ENCODE measurements around the gene SLC5A6.
"Not testable (repeated sequence)": the region's sequence is repeated elsewhere in the genome, so short reads cannot be mapped to it uniquely, and the experiment has no call there.

SLC5A6 gene

DNA sequence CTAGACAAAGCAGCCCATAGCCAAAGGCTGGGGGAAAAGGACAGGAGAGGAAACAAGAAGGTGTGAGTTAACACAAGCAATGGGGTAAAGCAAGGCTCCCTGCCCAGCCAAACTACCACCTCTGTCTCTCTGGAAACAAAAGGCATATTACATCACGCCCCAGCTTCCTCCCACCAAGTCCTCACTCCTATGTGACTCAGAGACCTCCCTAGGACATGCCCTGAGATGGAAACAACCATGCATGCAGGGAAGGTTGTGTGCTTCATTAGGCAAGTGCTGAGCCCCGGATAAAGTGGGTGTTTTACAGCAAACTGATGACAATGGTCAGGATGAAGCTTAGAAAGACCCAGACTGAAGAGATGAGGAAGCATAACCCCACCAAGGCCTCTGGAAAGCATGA lies 9.2 kb downstream of the SLC5A6 start:
- no peak for DNase-seq

GRCh38 chr2:27201675-27202074 lies 10.4 kb downstream of the SLC5A6 start:
- DNase-seq: no peak

DNA sequence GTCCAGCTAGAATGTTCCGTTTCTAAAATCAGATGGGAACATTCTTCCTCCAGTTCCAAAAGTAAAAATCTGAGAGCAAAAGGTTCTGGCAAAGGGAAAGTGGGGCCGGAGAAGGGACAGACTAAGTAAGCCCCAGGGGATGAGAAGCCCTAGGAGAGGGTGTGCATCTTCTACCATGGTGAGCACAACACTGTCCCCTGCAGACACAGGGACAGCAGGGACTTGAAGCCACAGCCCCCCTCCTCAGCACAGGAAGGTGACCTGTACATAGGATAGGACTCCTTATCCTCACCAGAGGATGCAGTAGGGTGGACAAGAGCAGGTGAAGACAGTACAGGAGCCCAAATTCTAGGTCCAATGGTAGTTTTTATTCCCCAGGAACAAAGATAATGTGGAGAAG lies 12.8 kb downstream of the SLC5A6 start:
- no peak for DNase-seq

- no peak for DNase-seq
Observed at GRCh38 chr2:27198627-27199026, 13.4 kb downstream of the SLC5A6 start.

DNA sequence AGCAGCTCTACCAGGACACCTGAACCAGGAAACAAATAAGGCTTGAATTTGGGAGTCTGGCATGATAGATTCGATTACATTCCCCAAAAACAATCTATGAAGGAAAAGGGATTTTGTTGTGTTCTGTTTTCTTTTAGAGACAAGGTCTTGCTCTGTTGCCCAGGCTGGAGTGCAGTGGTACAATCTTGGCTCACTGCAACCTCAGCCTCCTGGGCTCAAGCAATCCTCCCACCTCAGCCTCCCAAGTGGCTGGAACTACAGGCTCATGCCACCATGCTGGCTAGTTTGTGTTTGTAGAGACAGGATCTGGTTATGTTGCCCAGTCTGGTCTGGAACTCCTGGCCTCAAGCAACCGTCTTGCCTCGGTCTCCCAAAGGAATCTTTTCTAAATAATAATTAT lies 14.0 kb downstream of the SLC5A6 start:
- DNase-seq: not testable (repeated sequence)

GRCh38 chr2:27195799-27196198 lies 16.3 kb downstream of the SLC5A6 start:
- not testable (repeated sequence) for DNase-seq

GRCh38 chr2:27194538-27195354 lies 17.3 kb downstream of the SLC5A6 start:
- peak; percentile 12 for DNase-seq

DNA sequence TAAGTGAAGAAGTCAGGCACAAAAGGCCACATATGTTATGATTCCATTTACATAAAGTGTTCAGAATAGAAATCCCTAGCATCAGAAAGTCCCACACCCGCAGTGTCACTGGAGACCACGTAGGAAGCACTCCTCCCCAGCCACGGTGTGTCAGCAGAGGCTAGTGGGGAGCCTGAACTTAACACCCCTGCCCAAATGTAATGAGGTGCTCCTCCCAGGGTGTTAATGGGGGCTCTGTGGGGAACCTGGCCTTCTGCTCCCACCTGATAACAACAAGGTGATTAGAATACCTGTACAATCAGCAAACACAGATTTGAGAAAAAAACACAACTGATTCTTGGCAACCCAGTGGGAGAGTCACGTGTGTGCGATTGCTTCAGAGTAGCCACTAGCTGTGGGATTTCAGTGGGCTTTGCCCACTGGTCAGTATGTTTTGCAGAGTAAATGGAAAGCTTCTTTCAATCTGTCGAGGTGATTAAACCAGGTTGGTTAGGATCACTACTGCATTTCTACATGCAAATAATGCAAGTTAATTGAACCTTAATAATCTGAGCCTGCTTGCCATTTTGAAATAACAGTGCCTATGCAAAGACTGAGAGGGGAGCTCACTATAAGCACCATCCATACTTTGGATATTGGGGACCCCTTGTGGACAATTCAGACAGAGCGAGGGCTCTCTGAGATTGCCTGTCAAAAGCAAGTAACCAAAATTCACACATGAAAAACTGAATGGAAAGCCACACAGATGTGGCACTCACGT lies 20.8 kb downstream of the SLC5A6 start:
- peak; percentile 10 for DNase-seq

GRCh38 chr2:27189989-27190388 lies 22.1 kb downstream of the SLC5A6 start:
- DNase-seq: no peak

GRCh38 chr2:27186613-27187345 lies 25.3 kb downstream of the SLC5A6 start:
- DNase-seq: no peak

DNA sequence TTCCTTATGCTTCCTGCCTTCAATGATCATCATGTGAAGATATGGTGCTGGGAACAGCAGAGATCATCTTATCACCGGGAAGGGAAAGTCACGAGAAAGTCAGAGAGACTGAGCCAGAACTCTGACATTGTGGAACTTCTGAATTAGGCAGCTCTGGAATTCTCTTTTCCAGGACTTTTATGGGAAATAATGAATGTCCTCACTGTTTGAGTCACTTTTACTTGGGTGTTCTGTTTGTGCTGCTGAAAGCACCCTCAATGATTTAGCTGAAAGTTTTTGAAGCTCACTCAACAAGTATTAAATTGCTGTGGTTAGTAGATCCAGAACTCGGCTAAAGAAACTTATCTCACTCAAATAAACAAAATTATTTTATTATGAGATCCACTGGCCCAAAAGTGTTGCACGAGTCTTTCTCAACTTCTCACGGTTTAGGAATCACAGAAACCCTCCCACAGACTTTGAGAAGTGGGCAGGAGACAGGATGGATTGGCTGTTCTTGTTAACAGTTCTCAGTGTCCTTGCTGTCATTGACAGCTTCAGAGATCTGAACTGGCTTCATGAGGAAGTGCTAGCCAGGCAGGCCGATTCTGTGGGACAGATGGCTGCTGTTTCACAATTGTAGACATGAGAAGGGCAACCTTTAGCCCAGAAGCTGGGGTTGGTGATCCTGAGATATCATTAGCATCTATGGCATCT lies 26.6 kb downstream of the SLC5A6 start:
- DNase-seq: no peak

- DNase-seq: no peak
Observed at GRCh38 chr2:27184115-27184514, 28.0 kb downstream of the SLC5A6 start.

- DNase-seq: no peak
Observed at GRCh38 chr2:27182346-27182745, 29.7 kb downstream of the SLC5A6 start.

DNA sequence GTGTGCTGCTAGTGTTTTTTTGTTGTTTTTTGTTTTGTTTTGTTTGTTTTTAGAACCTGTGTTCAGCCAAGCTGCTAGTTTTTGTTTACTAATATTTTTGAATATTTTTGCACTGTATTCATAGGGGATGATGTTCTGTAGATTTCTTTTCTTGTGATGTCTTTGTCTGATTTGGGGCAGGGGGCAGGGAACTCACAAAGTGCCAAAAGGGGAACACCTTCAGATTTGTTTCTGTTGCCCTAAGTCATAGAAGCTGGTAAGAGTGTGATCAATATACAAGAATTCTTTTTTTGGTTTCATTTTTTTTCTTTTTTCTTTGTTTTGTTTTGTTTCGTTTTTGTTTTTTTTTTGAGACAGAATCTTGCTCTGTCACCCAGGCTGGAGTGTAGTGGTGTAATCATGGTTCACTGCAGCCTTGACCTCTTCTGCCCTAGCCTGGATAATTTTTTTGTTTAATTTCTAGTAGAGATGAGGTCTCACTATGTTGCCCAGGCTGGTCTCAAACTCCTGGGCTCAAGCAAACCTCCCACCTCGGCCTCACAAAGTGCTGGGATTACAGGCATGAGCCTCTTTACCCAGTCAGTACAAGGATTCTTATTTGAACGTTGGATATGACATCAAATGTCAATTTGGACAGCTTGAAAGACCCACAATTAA lies 32.6 kb downstream of the SLC5A6 start:
- no peak for DNase-seq

GRCh38 chr2:27178469-27178868 lies 33.6 kb downstream of the SLC5A6 start:
- DNase-seq: no peak

- DNase-seq: no peak
Observed at GRCh38 chr2:27177441-27178351, 34.4 kb downstream of the SLC5A6 start.

DNA sequence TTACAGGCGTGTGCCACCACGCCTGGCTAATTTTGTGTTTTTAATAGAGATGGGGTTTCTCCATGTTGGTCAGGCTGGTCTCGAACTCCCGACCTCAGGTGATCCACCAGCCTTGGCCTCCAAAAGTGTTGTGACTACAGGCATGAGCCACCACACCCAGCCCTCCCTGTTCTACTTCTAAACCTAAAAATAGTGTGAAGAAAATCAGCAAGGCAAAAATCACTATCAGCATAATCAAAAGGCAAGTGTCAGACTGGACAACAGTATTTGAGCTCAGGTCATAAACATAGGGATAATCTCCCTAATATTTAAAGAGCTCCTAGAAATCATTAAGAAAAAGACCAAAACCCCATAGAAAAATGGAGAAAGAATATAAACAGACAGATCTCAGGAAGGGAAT lies 36.3 kb downstream of the SLC5A6 start:
- DNase-seq: not testable (repeated sequence)

DNA sequence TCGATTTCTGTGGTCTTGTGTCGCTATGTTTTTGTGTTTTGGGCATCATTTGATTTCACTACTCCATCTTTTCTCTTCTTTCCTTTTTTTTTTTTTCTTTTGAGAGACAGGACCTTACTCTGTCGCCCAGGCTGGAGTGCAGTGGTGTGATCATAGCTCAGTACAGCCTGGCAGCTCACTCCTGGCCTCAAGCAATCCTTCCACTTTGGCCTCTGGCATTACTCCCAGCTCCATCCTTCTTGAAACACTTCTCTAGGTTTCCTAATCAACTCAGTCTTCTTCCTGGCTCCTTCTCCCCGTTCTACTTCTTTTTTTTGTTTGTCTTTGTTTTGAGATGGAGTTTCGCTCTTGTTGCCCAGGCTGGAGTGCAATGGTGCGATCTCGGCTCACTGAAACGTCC lies 36.7 kb downstream of the SLC5A6 start:
- no peak for DNase-seq

- DNase-seq: no peak
Observed at GRCh38 chr2:27174638-27175037, 37.4 kb downstream of the SLC5A6 start.

- no peak for DNase-seq
Observed at GRCh38 chr2:27171351-27171848, 40.7 kb downstream of the SLC5A6 start.

Data from DMS79 (cell line).